Chondrocyte (in vitro differentiated cells): ENCODE results near the gene PNMA6E. TPM values are rescaled to one million over a fixed set of nuclear protein-coding genes. Genes with fewer than 3 reads are reported as not detected.
"Not testable (repeated sequence)": the region's sequence is repeated elsewhere in the genome, so short reads cannot be mapped to it uniquely, and the experiment has no call there.

ENCODE experiments used
- DNase-seq: peaks from one replicate; pipeline ENCODE4 v3.0.0; 2021; ENCODE audit warnings: mixed read lengths, low spot score
- H3K27ac Mint-ChIP-seq: one replicate; pipeline ENCODE4 v1.8.0; 2021; ENCODE audit warnings: mild to moderate bottlenecking, moderate library complexity, mixed read lengths; ENCODE audit not compliant: unreplicated experiment
- H3K27me3 Mint-ChIP-seq: 2 replicates; pipeline ENCODE4 v1.8.0; 2021; ENCODE audit warnings: low read depth, mixed read lengths
- H3K36me3 Mint-ChIP-seq: 2 replicates; pipeline ENCODE4 v1.8.0; 2021; ENCODE audit warnings: low read depth, mixed read lengths
- H3K4me1 Mint-ChIP-seq: 2 replicates; pipeline ENCODE4 v1.8.0; 2021; ENCODE audit warnings: low read depth, mild to moderate bottlenecking, mixed read lengths
- H3K4me3 Mint-ChIP-seq: one replicate; pipeline ENCODE4 v1.8.0; 2021; ENCODE audit warnings: mild to moderate bottlenecking, moderate library complexity, mixed read lengths; ENCODE audit not compliant: unreplicated experiment
- H3K9me3 Mint-ChIP-seq: 2 replicates; pipeline ENCODE4 v1.8.0; 2021; ENCODE audit warnings: low read depth, mixed read lengths
- CTCF ChIP-seq: fragments of 200-600 bp; sonication (generic); IDR thresholded peaks from 2 replicates; pipeline ENCODE4 v1.5.0; 2021; ENCODE audit warnings: antibody characterized with exemption, mild to moderate bottlenecking, moderate library complexity
- total RNA-seq: library from RNA; stranded (reverse); gene quantifications from 3 replicates; pipeline ENCODE4 v1.2.1, GENCODE V29; 2021

Gene PNMA6E
- total RNA-seq, 1 donor from 2014 or later, result not detected

- Mint-ChIP-seq H3K27ac (no peak overlapping the region), H3K9me3 (no peaks in the 10 kb centered on the region), H3K36me3 (no peaks in the 10 kb centered on the region), H3K4me3 (no peak overlapping the region), H3K27me3 (peaks cover 7% of the 10 kb centered on the region), H3K4me1 (no peaks in the 10 kb centered on the region)
- no peak for TF ChIP-seq CTCF
- DNase-seq, result no peak
These were observed 5.4 kb downstream of the PNMA6E start for GRCh38 chrX:153395613-153396319.

GRCh38 chrX:153394612-153395011, 6.5 kb downstream of the PNMA6E start:
- Mint-ChIP-seq H3K4me3 (no peak overlapping the region), H3K27ac (no peak overlapping the region), H3K27me3 (peaks cover 7% of the 10 kb centered on the region), H3K9me3 (no peaks in the 10 kb centered on the region), H3K36me3 (no peaks in the 10 kb centered on the region), H3K4me1 (no peaks in the 10 kb centered on the region)
- no peak for DNase-seq
- no peak for TF ChIP-seq CTCF

- H3K27me3 Mint-ChIP-seq, result peaks cover 5% of the 10 kb centered on the region
- TF ChIP-seq CTCF, result no peak
- no peak for DNase-seq
- no peaks in the 10 kb centered on the region for H3K4me1 Mint-ChIP-seq
- H3K9me3 Mint-ChIP-seq, result no peaks in the 10 kb centered on the region
- H3K4me3 Mint-ChIP-seq, result no peak overlapping the region
- H3K27ac Mint-ChIP-seq, result no peak overlapping the region
- H3K36me3 Mint-ChIP-seq, result no peaks in the 10 kb centered on the region
These were observed 8.4 kb downstream of the PNMA6E start for GRCh38 chrX:153392642-153393321.

GRCh38 chrX:153389460-153389768, 11.7 kb downstream of the PNMA6E start:
- H3K4me1 Mint-ChIP-seq, H3K9me3 Mint-ChIP-seq, H3K4me3 Mint-ChIP-seq, H3K36me3 Mint-ChIP-seq, H3K27me3 Mint-ChIP-seq, DNase-seq, H3K27ac Mint-ChIP-seq: not testable (repeated sequence)

GRCh38 chrX:153388722-153389459, 12.3 kb downstream of the PNMA6E start:
- H3K4me3 Mint-ChIP-seq, result no peak overlapping the region
- no peaks in the 10 kb centered on the region for H3K36me3 Mint-ChIP-seq
- no peaks in the 10 kb centered on the region for H3K4me1 Mint-ChIP-seq
- no peaks in the 10 kb centered on the region for H3K9me3 Mint-ChIP-seq
- peaks cover 2% of the 10 kb centered on the region for H3K27me3 Mint-ChIP-seq
- TF ChIP-seq CTCF, result no peak
- DNase-seq, result peak; percentile 69
- no peak overlapping the region for H3K27ac Mint-ChIP-seq
